Loucy (cell line): ENCODE data around the gene PSME2.

Experiments
- H2AFZ ChIP-seq: fragments of 200-600 bp; sonication (generic); 2 replicates; pipeline ENCODE4 v1.6.0; 2016; ENCODE audit warnings: antibody characterized with exemption, mild to moderate bottlenecking, low read length, moderate library complexity
- H3F3A ChIP-seq: fragments of 200-600 bp; 2 replicates; pipeline ENCODE4 v1.6.0; 2016; ENCODE audit warnings: antibody characterized with exemption, low read depth, mild to moderate bottlenecking
- H3K27me3 ChIP-seq: fragments of 200-600 bp; sonication (generic); 2 replicates; pipeline ENCODE4 v1.6.1; 2014; ENCODE audit warnings: low read length, mild to moderate bottlenecking; ENCODE audit not compliant: insufficient read depth, poor library complexity, severe bottlenecking
- H3K36me3 ChIP-seq: fragments of 200-600 bp; sonication (generic); 2 replicates; pipeline ENCODE4 v1.6.1; 2016; ENCODE audit warnings: low read length; ENCODE audit not compliant: insufficient read depth
- H3K4me1 ChIP-seq: fragments of 200-600 bp; sonication (generic); 2 replicates; pipeline ENCODE4 v1.5.1; 2014; ENCODE audit warnings: low read length, mild to moderate bottlenecking; ENCODE audit not compliant: insufficient read depth, poor library complexity, severe bottlenecking
- H3K4me2 ChIP-seq: fragments of 200-600 bp; sonication (generic); 2 replicates; pipeline ENCODE4 v1.6.0; 2014; ENCODE audit warnings: antibody characterized with exemption, low read length, low read depth, mild to moderate bottlenecking; ENCODE audit not compliant: poor library complexity, severe bottlenecking
- H3K4me3 ChIP-seq: fragments of 200-600 bp; sonication (generic); 2 replicates; pipeline ENCODE4 v1.5.1; 2014; ENCODE audit warnings: low read length, mild to moderate bottlenecking, mixed read lengths; ENCODE audit not compliant: poor library complexity, severe bottlenecking
- H3K79me2 ChIP-seq: fragments of 200-600 bp; sonication (generic); 2 replicates; pipeline ENCODE4 v1.6.1; 2014; ENCODE audit warnings: low read length; ENCODE audit not compliant: insufficient read depth
- H3K9ac ChIP-seq: fragments of 200-600 bp; sonication (generic); 2 replicates; pipeline ENCODE4 v1.6.0; 2014; ENCODE audit warnings: mild to moderate bottlenecking, low read depth, low read length, moderate library complexity; ENCODE audit not compliant: poor library complexity, severe bottlenecking
- H3K9me2 ChIP-seq: fragments of 200-600 bp; sonication (generic); replicated peaks from 2 replicates; pipeline ENCODE4 v1.6.1; 2016; ENCODE audit warnings: low read depth, low read length, mixed read lengths
- H3K9me3 ChIP-seq: fragments of 200-600 bp; sonication (generic); 2 replicates; pipeline ENCODE4 v1.6.1; 2014; ENCODE audit warnings: mild to moderate bottlenecking, antibody characterized with exemption, low read length, low read depth; ENCODE audit not compliant: insufficient read depth
- H4K20me1 ChIP-seq: fragments of 200-600 bp; sonication (generic); 2 replicates; pipeline ENCODE4 v1.6.0; 2014; ENCODE audit warnings: antibody characterized with exemption, low read length, mild to moderate bottlenecking; ENCODE audit not compliant: insufficient read depth, poor library complexity, severe bottlenecking
- CTCF ChIP-seq: fragments of 200-600 bp; sonication (generic); conservative IDR thresholded peaks from 2 replicates; pipeline ENCODE4 v1.5.1; 2014; ENCODE audit warnings: mild to moderate bottlenecking, antibody characterized with exemption, low read length
- EZH2phosphoT487 ChIP-seq: fragments of 200-600 bp; IDR thresholded peaks from 2 replicates; pipeline ENCODE4 v1.6.1; 2018; ENCODE audit warnings: antibody characterized with exemption, mild to moderate bottlenecking, moderate library complexity, borderline replicate concordance

PSME2 gene

GRCh38 chr14:24100197-24100981 lies 46.0 kb downstream of the PSME2 start:
- H3K9me3 ChIP-seq, result no peaks in the 10 kb centered on the region
- no peaks in the 10 kb centered on the region; the same call in 1 of the 2 replicates for H3K36me3 ChIP-seq
- peaks cover 10% of the 10 kb centered on the region for H3K4me1 ChIP-seq
- no peak overlapping the region for H3K4me3 ChIP-seq
- H3K27me3 ChIP-seq, result no peaks in the 10 kb centered on the region
- H4K20me1 ChIP-seq, result no peaks in the 10 kb centered on the region
- no peak overlapping the region for H3K4me2 ChIP-seq
- H3F3A ChIP-seq, result no peaks in the 10 kb centered on the region
- peaks cover 15% of the 10 kb centered on the region; the same call in 1 of the 2 replicates for H3K79me2 ChIP-seq
- no peak overlapping the region for H3K9ac ChIP-seq
- no peak overlapping the region for H2AFZ ChIP-seq
- TF ChIP-seq EZH2phosphoT487, result no peak
- TF ChIP-seq CTCF, result no peak
- no peaks in the 10 kb centered on the region for H3K9me2 ChIP-seq

DNA sequence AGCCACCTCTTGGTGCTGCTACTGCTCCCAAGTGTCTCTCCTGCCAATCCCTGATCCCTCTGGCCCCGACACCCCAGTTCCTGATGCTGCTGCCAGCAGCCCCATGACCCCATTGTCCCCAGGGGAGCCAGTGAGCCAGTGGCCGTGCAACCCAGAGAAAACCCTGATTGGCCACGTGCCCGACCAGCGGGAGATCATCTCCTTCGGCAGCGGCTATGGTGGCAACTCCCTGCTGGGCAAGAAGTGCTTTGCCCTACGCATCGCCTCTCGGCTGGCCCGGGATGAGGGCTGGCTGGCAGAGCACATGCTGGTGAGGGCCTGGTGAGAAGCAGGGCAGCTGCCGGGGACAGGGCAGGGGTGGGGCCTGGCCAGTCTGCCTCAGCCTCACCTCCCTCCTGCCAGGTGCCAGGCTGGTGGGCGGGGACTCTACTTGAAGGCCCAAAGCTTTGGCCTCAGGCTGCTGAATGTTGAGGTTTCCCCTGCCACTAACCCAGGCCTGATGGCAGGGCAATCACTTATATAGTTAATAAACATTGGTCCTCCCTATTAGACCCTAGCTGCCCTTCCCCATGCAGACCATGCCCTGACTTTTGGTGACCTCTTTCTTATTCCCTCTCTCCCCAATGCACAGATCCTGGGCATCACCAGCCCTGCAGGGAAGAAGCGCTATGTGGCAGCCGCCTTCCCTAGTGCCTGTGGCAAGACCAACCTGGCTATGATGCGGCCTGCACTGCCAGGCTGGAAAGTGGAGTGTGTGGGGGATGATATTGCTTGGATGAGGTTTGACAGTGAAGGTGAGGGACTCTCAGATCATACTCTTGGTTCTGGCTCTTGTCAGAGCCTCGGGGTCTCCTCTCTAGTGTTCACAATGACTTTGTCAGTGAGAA lies 47.2 kb downstream of the PSME2 start:
- Histone ChIP-seq H2AFZ (no peak overlapping the region), H3K9me3 (no peaks in the 10 kb centered on the region), H3K9ac (no peak overlapping the region), H3K4me2 (no peak overlapping the region), H3F3A (no peaks in the 10 kb centered on the region; the same call in 1 of the 2 replicates), H3K4me3 (no peak overlapping the region), H4K20me1 (no peaks in the 10 kb centered on the region), H3K36me3 (no peaks in the 10 kb centered on the region; the same call in 1 of the 2 replicates), H3K4me1 (peaks cover 10% of the 10 kb centered on the region), H3K9me2 (no peaks in the 10 kb centered on the region), H3K27me3 (no peaks in the 10 kb centered on the region), H3K79me2 (peaks cover 24% of the 10 kb centered on the region)
- TF ChIP-seq EZH2phosphoT487, result no peak
- no peak for TF ChIP-seq CTCF

GRCh38 chr14:24098229-24098926 lies 48.0 kb downstream of the PSME2 start:
- H3K9me2 ChIP-seq, result no peaks in the 10 kb centered on the region
- H2AFZ ChIP-seq, result no peak overlapping the region
- H3K4me2 ChIP-seq, result no peak overlapping the region
- peaks cover 14% of the 10 kb centered on the region for H3K4me1 ChIP-seq
- H3K9me3 ChIP-seq, result no peaks in the 10 kb centered on the region
- H3K27me3 ChIP-seq, result no peaks in the 10 kb centered on the region
- H3F3A ChIP-seq, result no peaks in the 10 kb centered on the region; the same call in 1 of the 2 replicates
- TF ChIP-seq CTCF (no peak), EZH2phosphoT487 (no peak)
- no peaks in the 10 kb centered on the region; the same call in 1 of the 2 replicates for H3K36me3 ChIP-seq
- no peak overlapping the region for H3K4me3 ChIP-seq
- H3K9ac ChIP-seq, result no peak overlapping the region
- peaks cover 25% of the 10 kb centered on the region for H3K79me2 ChIP-seq
- no peaks in the 10 kb centered on the region for H4K20me1 ChIP-seq
